GM06990 (cell line): ENCODE measurements around the gene PDILT.
A peak's percentile ranks its signal among the peaks of the same experiment; 100 is the strongest.

Experiments
- DNase-seq: peaks from one replicate; pipeline ENCODE4 v3.0.0-alpha.2; 2011; ENCODE audit not compliant: insufficient read length; ENCODE audit errors: extremely low read depth
- H3K27me3 ChIP-seq: replicated peaks from 2 replicates; pipeline ENCODE4 v1.6.0; 2011; ENCODE audit warnings: low read length; ENCODE audit not compliant: control insufficient read depth, insufficient read depth
- H3K36me3 ChIP-seq: 2 replicates; pipeline ENCODE4 v1.5.1; 2011; ENCODE audit warnings: low read length; ENCODE audit not compliant: control insufficient read depth, insufficient read depth
- H3K4me3 ChIP-seq: replicated peaks from 2 replicates; pipeline ENCODE4 v1.5.1; 2011; ENCODE audit warnings: low read depth, mild to moderate bottlenecking, control low read depth, low read length
- TF ChIP-seq, protein P1 (sequence below): IDR thresholded peaks from 2 replicates; pipeline ENCODE4 v1.5.1; 2011; ENCODE audit warnings: low read length, control low read depth, mild to moderate bottlenecking, inconsistent platforms; ENCODE audit not compliant: insufficient read depth, poor library complexity, severe bottlenecking

The PDILT gene

DNA sequence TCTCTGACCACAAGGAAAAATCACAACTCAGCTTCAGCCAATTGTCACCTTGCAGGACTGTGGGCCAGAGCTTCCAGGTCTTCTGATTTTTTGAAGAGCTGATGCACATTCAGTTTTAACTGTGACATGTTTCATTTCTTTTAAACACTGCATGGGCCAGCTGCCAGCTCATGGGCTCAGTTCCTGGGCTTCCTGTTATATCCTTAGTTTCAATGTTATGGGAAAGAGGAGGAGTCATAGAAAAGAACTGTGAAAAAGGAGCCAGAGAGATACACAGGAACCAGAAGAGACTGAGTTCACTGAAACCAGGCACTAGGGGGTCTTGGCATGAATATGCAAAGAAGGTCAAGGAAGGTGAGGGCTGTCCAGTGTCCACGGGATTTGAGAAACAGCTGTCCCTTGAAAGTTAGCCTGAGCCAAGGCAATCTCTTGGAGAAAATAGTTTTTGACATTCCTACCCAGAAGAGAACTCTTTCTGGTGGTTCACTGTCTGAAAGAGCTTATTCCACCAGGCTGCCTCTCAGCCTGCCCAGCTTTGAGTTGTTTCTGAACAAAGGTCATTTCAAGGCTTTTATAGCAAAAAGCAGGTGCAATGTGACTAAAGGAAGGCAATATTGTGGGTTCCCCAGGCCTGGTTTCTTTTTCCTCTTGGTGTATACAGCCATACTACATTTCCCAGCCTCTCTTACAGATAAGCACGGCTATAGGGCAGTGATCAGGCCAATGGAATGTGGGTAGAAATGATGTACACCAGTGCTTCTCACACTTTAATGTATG lies 10.5 kb downstream of the PDILT start:
- Histone ChIP-seq H3K36me3 (no peaks in the 10 kb centered on the region), H3K4me3 (no peak overlapping the region), H3K27me3 (no peaks in the 10 kb centered on the region; the same call in 1 of the 2 replicates)
- TF ChIP-seq, protein P1, sequence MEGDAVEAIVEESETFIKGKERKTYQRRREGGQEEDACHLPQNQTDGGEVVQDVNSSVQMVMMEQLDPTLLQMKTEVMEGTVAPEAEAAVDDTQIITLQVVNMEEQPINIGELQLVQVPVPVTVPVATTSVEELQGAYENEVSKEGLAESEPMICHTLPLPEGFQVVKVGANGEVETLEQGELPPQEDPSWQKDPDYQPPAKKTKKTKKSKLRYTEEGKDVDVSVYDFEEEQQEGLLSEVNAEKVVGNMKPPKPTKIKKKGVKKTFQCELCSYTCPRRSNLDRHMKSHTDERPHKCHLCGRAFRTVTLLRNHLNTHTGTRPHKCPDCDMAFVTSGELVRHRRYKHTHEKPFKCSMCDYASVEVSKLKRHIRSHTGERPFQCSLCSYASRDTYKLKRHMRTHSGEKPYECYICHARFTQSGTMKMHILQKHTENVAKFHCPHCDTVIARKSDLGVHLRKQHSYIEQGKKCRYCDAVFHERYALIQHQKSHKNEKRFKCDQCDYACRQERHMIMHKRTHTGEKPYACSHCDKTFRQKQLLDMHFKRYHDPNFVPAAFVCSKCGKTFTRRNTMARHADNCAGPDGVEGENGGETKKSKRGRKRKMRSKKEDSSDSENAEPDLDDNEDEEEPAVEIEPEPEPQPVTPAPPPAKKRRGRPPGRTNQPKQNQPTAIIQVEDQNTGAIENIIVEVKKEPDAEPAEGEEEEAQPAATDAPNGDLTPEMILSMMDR: no peak
- no peak for DNase-seq

DNA sequence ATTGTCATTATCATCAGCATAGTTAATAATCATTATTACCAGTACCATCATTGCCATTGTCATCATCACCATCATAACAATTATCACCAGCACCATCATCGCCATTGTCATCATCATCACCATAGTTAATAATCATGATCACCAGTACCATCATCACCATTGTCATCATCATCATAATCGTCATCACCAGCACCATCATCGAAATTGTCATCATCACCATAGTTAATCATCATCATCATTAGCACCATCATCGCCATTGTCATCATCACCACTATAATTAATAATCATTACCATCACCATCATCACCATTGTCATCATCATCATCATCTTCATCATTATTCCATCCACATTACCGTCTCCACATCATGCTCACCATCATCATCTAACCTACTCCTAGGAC lies 13.5 kb downstream of the PDILT start:
- TF ChIP-seq, protein P1: no peak
- no peak for DNase-seq
- H3K4me3 ChIP-seq: no peak overlapping the region
- H3K36me3 ChIP-seq: no peaks in the 10 kb centered on the region
- no peaks in the 10 kb centered on the region; the same call in 1 of the 2 replicates for H3K27me3 ChIP-seq

DNA sequence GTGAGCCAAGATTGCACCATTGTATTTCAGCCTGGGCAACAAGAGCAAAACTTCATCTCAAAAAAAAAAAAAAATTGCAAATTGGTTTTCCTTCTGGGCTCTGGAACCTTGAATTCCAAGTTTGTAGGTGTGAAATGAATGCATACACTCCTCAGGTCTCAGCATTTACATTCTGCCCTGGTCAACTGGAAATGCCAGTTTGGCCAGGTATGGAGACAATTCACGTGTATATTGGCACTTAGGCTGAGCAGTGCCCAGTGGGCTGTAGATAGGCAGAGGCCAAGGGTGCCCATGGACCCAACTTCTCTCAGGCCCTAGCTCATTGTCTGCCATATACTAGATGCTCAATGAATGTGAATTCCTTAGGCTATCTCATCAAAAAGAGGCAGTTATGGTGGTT lies 15.7 kb downstream of the PDILT start:
- Histone ChIP-seq H3K36me3 (no peaks in the 10 kb centered on the region), H3K4me3 (no peak overlapping the region), H3K27me3 (no peaks in the 10 kb centered on the region; the same call in 1 of the 2 replicates)
- DNase-seq: no peak
- TF ChIP-seq, protein P1: no peak

DNA sequence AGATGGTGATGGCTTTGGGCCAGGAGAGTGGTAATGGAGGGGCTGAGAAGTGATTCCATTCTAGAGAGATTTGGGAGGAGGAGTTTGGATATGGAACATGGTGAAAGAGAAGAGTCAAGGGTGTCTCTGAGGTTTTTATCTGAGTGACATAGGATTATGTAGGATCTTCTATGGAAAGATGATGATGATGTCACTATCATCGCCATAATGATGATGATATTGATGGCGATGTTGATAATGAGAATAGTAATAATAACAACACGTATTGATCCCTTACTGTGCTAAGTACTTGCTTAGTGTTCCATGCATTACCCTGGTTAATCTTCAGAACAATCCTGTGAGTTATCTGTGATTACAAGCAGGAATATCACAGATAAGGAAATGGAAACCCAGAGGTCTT lies 16.6 kb downstream of the PDILT start:
- H3K27me3 ChIP-seq: no peaks in the 10 kb centered on the region
- H3K36me3 ChIP-seq: no peaks in the 10 kb centered on the region
- no peak overlapping the region for H3K4me3 ChIP-seq
- TF ChIP-seq, protein P1: no peak
- DNase-seq: no peak

- Histone ChIP-seq H3K36me3 (no peaks in the 10 kb centered on the region), H3K4me3 (no peak overlapping the region), H3K27me3 (no peaks in the 10 kb centered on the region)
- DNase-seq: no peak
- TF ChIP-seq, protein P1: peak; percentile 89
Observed at GRCh38 chr16:20385844-20386832, 18.4 kb downstream of the PDILT start.
